GM18870 (cell line): ENCODE measurements around the gene SCCPDH.

ENCODE experiments used
- ATAC-seq: cut with Tn5 transposase; IDR thresholded peaks from one replicate; pipeline ENCODE4 v1.9.1; 2021; ENCODE audit warnings: moderate library complexity; ENCODE audit not compliant: unreplicated experiment

SCCPDH gene

GRCh38 chr1:246782120-246782900 lies 58.1 kb downstream of the SCCPDH start:
- ATAC-seq, result peak; percentile 74

DNA sequence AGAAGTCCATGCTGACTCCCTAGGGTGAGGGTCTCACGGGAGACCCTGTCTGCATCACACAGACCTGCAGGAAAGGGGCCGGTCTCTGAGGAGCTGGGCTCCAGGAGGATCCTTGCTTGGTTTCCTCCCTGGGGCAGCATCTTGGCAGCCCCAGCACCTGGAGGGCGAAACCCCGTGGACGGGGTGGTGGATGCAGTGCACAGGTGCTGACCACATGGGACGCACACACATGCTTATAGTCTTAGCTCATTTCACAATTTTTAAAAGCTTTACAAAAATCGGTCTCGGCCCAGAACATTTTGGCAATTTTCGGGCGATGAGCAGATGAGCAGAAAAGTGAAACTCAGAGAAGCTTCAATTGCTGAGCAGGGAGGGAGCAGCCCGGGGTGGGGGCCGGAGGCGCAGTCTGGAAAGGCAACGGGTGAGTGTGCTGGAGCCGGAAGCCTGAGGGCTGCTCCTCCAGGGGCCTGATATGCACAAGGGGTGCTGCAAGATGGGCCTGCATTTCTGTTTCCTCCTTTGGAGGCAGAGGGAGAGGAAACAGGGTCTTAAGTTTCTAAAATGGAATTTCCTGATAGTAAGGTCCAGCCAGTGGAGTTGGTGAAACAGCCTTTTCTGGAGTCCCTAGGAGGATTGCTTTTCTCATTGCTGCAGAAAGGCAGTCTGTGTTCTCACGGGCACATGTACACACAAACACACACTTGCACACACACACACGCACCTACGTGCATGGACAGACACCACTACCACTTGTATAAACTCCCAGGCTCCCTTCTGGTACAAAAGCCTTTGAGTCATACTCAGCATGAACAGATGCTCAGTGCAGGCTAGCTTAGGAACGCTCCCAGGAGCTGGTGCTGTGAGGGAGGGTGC lies 60.6 kb downstream of the SCCPDH start:
- ATAC-seq, result no peak

- ATAC-seq, result no peak
Observed at GRCh38 chr1:246785494-246786111, 61.4 kb downstream of the SCCPDH start.

DNA sequence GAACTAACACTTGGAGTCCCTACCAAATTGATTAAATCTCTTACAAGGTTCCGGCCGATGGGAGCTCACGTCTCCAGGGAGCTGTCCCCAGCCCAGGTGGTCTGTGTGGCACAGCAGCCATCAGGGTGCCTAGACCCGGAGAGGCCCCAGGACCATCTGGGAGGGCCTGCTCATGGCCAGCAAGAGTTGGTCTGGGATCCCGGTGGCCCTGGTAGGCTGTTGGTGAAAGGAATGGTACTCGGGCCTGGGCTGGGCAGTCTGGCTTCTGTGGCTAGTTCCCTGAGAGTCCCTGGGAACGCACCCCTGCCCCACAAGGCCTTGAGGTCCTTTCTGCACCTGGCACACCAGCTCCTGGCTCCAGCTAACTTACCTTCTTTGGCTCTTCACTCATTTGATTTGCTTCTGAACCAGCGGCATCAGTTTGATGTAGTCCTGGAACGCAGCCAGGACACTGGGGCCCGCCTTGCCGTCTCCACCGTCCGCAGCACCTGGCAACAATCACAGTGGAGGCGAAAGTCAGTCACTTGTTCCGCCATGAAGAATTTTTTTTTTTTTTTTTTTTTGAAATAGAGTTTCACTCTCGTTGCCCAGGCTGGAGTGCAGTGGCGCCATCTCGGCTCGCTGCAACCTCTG lies 62.5 kb downstream of the SCCPDH start:
- no peak for ATAC-seq

DNA sequence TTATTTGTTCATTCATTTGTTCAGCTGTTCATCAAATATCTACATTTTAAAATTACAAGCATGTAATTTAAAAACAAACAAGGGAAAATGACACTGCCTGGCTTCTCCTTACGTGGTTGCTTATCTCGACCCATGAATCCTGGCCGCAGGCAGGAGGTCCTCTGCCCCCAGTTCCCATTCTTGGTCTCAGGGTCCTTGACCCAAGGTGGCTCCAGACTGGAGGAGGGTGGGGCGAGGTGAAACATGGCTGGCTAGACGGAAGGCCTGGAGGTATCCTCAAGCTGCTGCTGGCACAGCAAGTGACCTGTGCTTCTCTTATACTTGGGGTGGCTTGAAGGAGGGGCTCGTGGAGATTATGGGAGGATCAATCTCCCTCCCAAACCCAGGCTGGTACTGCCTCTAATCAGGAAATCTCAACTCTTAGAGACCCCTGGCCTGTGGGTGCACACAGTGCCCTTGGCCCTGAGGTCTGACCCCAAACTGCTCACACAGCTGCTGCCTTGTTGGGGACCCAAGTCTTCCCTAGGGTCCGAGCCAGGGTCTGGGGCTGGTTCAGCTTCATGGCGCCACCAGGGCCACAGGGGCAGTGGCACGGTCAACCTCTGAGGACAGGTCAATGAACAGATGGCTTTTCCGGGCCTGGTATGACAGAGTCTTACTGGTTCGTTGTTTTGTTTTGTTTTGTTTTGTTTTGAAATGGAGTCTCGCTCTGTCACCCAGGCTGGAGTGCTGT lies 63.7 kb downstream of the SCCPDH start:
- no peak for ATAC-seq

GRCh38 chr1:246788895-246789338 lies 64.7 kb downstream of the SCCPDH start:
- ATAC-seq, result no peak

- ATAC-seq, result no peak
Observed at GRCh38 chr1:246789454-246790339, 65.5 kb downstream of the SCCPDH start.

GRCh38 chr1:246790364-246790763 lies 66.2 kb downstream of the SCCPDH start:
- ATAC-seq, result no peak

- no peak for ATAC-seq
Observed at GRCh38 chr1:246790833-246791232, 66.6 kb downstream of the SCCPDH start.

DNA sequence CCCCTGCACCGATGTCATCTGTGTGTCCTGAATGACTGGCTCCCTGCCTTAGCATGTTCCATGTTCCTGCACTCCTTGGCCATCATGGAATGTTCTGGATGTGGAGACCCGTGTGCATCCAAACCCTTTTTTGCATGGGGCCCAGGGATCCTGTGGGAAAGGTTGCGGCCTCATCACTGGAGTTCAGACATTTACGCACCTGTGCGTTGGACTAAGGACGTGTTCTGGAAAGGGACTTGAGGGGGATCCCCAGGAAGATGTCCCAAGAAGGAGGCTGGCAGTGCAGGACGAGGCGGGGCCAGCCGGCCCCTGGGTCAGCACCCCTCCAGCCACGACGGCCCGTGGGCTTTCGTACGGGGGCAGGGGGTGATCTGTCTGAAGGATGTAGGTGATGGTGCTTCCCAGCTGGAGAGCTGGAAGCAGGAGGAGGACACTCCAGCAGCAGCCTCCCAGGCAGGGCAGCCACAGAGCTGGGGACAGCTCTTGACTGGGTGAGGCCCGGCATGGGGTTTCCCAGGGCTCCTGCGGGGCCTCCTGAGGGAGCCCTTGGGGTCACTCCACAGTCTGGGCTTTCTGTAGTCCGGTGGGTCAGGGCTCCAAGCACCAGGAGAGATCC lies 67.2 kb downstream of the SCCPDH start:
- no peak for ATAC-seq

GRCh38 chr1:246792603-246793002 lies 68.4 kb downstream of the SCCPDH start:
- no peak for ATAC-seq

DNA sequence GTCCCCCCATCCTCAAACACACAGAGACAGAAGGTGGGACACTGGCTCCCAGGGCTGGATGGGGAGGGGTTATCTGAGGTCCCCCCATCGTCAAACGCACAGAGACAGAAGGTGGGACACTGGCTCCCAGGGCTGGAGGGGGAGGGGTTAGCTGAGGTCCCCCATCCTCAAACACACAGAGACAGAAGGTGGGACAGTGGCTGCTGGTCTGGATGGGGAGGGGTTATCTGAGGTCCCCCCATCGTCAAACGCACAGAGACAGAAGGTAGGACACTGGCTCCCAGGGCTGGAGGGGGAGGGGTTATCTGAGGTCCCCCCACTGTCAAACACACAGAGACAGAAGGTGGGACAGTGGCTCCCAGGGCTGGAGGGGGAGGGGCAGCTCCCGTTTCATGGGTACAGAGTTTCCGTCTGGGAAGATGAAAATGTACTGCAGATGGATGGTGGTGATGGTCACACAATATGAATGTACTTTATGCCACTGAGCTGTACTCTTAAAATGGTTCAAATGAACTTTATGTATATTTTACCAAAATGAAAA lies 69.2 kb downstream of the SCCPDH start:
- no peak for ATAC-seq

GRCh38 chr1:246794048-246794827 lies 70.0 kb downstream of the SCCPDH start:
- ATAC-seq, result no peak

- ATAC-seq, result no peak
Observed at GRCh38 chr1:246794828-246795671, 70.8 kb downstream of the SCCPDH start.

- ATAC-seq, result no peak
Observed at GRCh38 chr1:246795906-246796694, 71.9 kb downstream of the SCCPDH start.

DNA sequence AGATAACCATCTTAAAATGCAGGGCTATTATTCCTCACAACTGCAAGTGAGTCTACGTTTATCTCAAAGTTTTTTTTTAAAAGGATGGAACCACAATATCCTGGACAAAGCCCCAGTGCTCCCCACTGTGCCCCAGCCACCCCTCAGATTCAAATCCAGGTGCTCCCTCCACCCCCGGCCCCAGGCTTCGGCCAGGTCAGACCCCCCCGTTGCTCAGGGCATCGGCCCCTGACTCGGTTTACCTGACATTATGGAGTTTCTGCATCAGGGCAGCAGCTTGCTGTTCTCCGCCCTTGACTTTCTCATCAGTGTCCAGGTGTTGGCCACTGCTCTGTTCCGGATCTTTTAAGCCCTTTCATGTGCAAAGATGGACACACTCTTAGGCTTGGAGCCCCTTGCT lies 72.9 kb downstream of the SCCPDH start:
- ATAC-seq, result no peak
